Testis (tissue), 3 donors: Measurements from ENCODE around the gene NR6A1. TPM values are rescaled to one million over a fixed set of nuclear protein-coding genes. Genes with fewer than 3 reads are reported as not detected.

Experiments used
- DNase-seq: peaks from one replicate; pipeline ENCODE4 v3.0.0-alpha.2; 2019
- H3K27ac ChIP-seq, 2 donors: fragments of 200-600 bp; sonication (generic); one replicate each; pipeline ENCODE4 v1.5.1; 2019
- H3K27me3 ChIP-seq: fragments of 200-600 bp; sonication (generic); one replicate; pipeline ENCODE4 v1.5.1; 2019
- H3K36me3 ChIP-seq: fragments of 200-600 bp; sonication (generic); one replicate; pipeline ENCODE4 v1.5.1; 2017; ENCODE audit warnings: low read depth; ENCODE audit errors: missing control alignments
- H3K4me1 ChIP-seq: fragments of 200-600 bp; sonication (generic); one replicate; pipeline ENCODE4 v1.5.1; 2019
- H3K4me3 ChIP-seq, 2 donors: fragments of 200-600 bp; sonication (generic); one replicate each; pipeline ENCODE4 v1.5.1; 2017 to 2019
- H3K9me3 ChIP-seq: fragments of 200-600 bp; sonication (generic); one replicate; pipeline ENCODE4 v1.5.1; 2017
- CTCF ChIP-seq, 3 experiments: fragments of 450-650 bp in 2 of 3; fragments of 200-600 bp in 1 of 3; sonication (generic) in 1 of 3; IDR thresholded peaks; one replicate each; pipeline ENCODE4 v1.5.1; 2016 to 2019; ENCODE audit warnings: antibody characterized with exemption in 3 of 3, mild to moderate bottlenecking in 2 of 3, moderate library complexity in 1 of 3
- POLR2A ChIP-seq: fragments of 450-650 bp; IDR thresholded peaks from one replicate; pipeline ENCODE4 v1.6.1; 2017; ENCODE audit warnings: antibody characterized with exemption, mild to moderate bottlenecking, moderate library complexity
- WGBS, 2 donors: methylation state at CpG; one replicate each; pipeline ENCODE4 v1.1.5; 2018; 5-methylcytosine and 5-hydroxymethylcytosine counted together
- intact Hi-C: fragments of 100-400 bp; cut with DNase I; formaldehyde crosslinking; loops from one replicate; pipeline ENCODE4 v1.15.1; 2023; ENCODE audit warnings: low total_unique reads
- polyA plus RNA-seq: library from polyadenylated mRNA; stranded (reverse); fragments of 350-450 nt; fragmentation: Illumina TruSeq; extraction: RNeasy Lipid Tissue Mini Kit (QIAGEN cat#74804); gene quantifications from one replicate; pipeline ENCODE4 v1.2.3, GENCODE V29; 2014; ENCODE audit warnings: low read depth, low replicate concordance; ENCODE audit not compliant: insufficient read depth
- total RNA-seq, 2 donors: library from RNA; depleted of rRNA; stranded (reverse); fragments of >200 nt; gene quantifications; one replicate each; pipeline ENCODE4 v1.2.3, GENCODE V29; 2016

Gene NR6A1
- total and polyA plus RNA-seq, 3 donors from 2014 or later = 54.6 to 100 (median 92.1) TPM

GRCh38 chr9:124659099-124659659, 111.9 kb downstream of the NR6A1 start:
- DNase-seq = peak; percentile 70
- Histone ChIP-seq H3K9me3 (no peaks in the 10 kb centered on the region), H3K27ac (peak overlapping the region; percentile 53 to 64), H3K27me3 (no peaks in the 10 kb centered on the region), H3K4me3 (peak overlapping the region; percentile 21 to 25), H3K36me3 (no peaks in the 10 kb centered on the region), H3K4me1 (no peaks in the 10 kb centered on the region)
- TF ChIP-seq POLR2A (no peak), CTCF (IDR thresholded peaks at IDR 0.05) (no peak)
- intact Hi-C loops = no loop called here
- WGBS, 2 donors = 19 to 51% methylated on average over 15 of the region's 15 CpGs

- TF ChIP-seq POLR2A (no peak), CTCF (IDR thresholded peaks at IDR 0.05) (no peak)
- intact Hi-C loops = no loop called here
Observed at GRCh38 chr9:124658165-124659017, 112.7 kb downstream of the NR6A1 start.

DNA sequence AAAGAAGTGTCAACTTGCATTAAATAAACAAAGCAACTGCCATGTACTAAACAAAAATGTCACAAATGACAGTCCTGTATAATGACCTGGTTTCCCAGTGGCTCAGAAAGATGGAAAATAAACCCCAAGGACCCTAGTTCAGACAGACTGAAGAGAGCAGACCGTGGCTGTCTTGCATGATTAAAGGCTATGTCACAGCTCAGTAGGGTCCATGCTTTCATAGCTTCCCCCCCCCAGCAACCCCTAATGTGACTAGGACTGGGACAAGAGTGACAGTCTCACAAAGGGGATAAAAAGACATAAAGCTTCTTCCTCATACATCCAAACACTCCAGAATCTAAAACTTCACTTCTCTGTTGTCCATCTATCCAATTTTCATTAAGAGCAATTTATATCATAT, 113.6 kb downstream of the NR6A1 start:
- WGBS, 2 donors = 70 to 71% methylated on average over 1 of the region's 1 CpG

More at GRCh38 chr9:124658165-124659017, 112.7 kb downstream of the NR6A1 start:
- no peaks in the 10 kb centered on the region for H3K27me3 ChIP-seq
- 21 to 31% methylated on average over 14 of the region's 14 CpGs for WGBS, 2 donors
- peak overlapping the region; percentile 9 to 64 for H3K27ac ChIP-seq
- H3K4me3 ChIP-seq = peak overlapping the region; percentile 21 to 25
- H3K9me3 ChIP-seq = no peaks in the 10 kb centered on the region
- peak; percentile 65 for DNase-seq
- H3K4me1 ChIP-seq = no peaks in the 10 kb centered on the region
- H3K36me3 ChIP-seq = no peaks in the 10 kb centered on the region

GRCh38 chr9:124654431-124654830, 116.7 kb downstream of the NR6A1 start:
- DNase-seq = no peak
- Histone ChIP-seq H3K4me3 (no peak overlapping the region), H3K27ac (no peak overlapping the region), H3K36me3 (no peaks in the 10 kb centered on the region), H3K27me3 (no peaks in the 10 kb centered on the region), H3K4me1 (no peaks in the 10 kb centered on the region), H3K9me3 (no peaks in the 10 kb centered on the region)
- TF ChIP-seq POLR2A (no peak), CTCF (IDR thresholded peaks at IDR 0.05) (no peak)
- intact Hi-C loops = no loop called here
- 91 to 94% methylated on average over 1 of the region's 1 CpG for WGBS, 2 donors

More for the DNA sequence above, 113.6 kb downstream of the NR6A1 start:
- no peak for DNase-seq
- Histone ChIP-seq H3K9me3 (no peaks in the 10 kb centered on the region), H3K27ac (no peak overlapping the region), H3K36me3 (no peaks in the 10 kb centered on the region), H3K4me1 (no peaks in the 10 kb centered on the region), H3K27me3 (no peaks in the 10 kb centered on the region), H3K4me3 (no peak overlapping the region)
- TF ChIP-seq POLR2A (no peak), CTCF (IDR thresholded peaks at IDR 0.05) (no peak)
- intact Hi-C loops = no loop called here
